HFFc6 (cell line): Measurements from ENCODE around the gene SH2B3. TPM values are rescaled to one million over a fixed set of nuclear protein-coding genes. Genes with fewer than 3 reads are reported as not detected.
A peak's percentile ranks its signal among the peaks of the same experiment; 100 is the strongest.
"Not testable (repeated sequence)": the region's sequence is repeated elsewhere in the genome, so short reads cannot be mapped to it uniquely, and the experiment has no call there.

Experiments used
- DNase-seq: peaks from one replicate; pipeline ENCODE4 v3.0.0-alpha.2; 2018
- H3K27ac Mint-ChIP-seq: 2 replicates; pipeline ENCODE4 v1.8.0; 2020; ENCODE audit warnings: mild to moderate bottlenecking, mixed read lengths
- H3K27me3 Mint-ChIP-seq: 2 replicates; pipeline ENCODE4 v1.8.0; 2021; ENCODE audit warnings: mild to moderate bottlenecking, moderate library complexity, mixed read lengths; ENCODE audit not compliant: insufficient read depth
- H3K36me3 Mint-ChIP-seq: 2 replicates; pipeline ENCODE4 v1.8.0; 2021; ENCODE audit warnings: low read depth, mixed read lengths
- H3K4me1 Mint-ChIP-seq: 2 replicates; pipeline ENCODE4 v1.8.0; 2020; ENCODE audit warnings: low read depth, mixed read lengths
- H3K4me3 Mint-ChIP-seq: 2 replicates; pipeline ENCODE4 v1.8.0; 2020; ENCODE audit warnings: mild to moderate bottlenecking, moderate library complexity, mixed read lengths
- H3K9me3 Mint-ChIP-seq: 2 replicates; pipeline ENCODE4 v1.8.0; 2020; ENCODE audit warnings: mild to moderate bottlenecking, mixed read lengths
- total RNA-seq, 6 experiments: library from RNA; stranded (reverse); fragmentation: NEBNext Ultra II Directional; extraction: Animal tissue kit (Norgen Biotek cat#: 25700); gene quantifications; 2 replicates in 1 of 6; 3 replicates in 5 of 6; pipeline ENCODE4 v1.2.3, GENCODE V29; 2021
- TF ChIP-seq, protein P1 (sequence below): fragments of 200-600 bp; sonication (generic); IDR thresholded peaks from 2 replicates; pipeline ENCODE4 v1.5.0; 2021; ENCODE audit warnings: antibody characterized with exemption, mild to moderate bottlenecking

Gene SH2B3
- total RNA-seq, 6 experiments from 2014 or later: 54.0 to 80.3 (median 69.8) TPM

DNA sequence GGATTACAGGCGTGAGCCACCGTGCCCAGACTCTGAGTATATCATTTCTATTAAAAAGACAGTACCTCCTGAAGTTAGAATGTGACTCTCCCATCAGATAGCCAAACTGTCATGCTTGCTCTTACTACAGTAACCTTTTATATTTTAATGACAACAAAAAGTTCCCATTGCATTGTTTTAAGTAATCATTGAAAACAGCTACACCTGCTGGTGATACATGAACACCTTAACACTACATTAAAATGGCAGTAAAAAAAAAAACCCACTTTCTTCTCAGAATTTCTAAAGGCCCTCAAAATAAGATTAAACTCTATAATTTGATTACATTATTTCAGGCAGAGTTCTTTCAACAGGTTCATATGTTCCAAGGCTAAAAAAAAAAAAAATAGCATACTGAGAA, 76.7 kb downstream of the SH2B3 start:
- Mint-ChIP-seq H3K4me3 (no peak overlapping the region), H3K27me3 (no peaks in the 10 kb centered on the region), H3K4me1 (no peaks in the 10 kb centered on the region; the same call in 1 of the 2 replicates), H3K9me3 (no peaks in the 10 kb centered on the region), H3K36me3 (peaks cover 30% of the 10 kb centered on the region), H3K27ac (no peak overlapping the region; the same call in 1 of the 2 replicates)
- TF ChIP-seq, protein P1, sequence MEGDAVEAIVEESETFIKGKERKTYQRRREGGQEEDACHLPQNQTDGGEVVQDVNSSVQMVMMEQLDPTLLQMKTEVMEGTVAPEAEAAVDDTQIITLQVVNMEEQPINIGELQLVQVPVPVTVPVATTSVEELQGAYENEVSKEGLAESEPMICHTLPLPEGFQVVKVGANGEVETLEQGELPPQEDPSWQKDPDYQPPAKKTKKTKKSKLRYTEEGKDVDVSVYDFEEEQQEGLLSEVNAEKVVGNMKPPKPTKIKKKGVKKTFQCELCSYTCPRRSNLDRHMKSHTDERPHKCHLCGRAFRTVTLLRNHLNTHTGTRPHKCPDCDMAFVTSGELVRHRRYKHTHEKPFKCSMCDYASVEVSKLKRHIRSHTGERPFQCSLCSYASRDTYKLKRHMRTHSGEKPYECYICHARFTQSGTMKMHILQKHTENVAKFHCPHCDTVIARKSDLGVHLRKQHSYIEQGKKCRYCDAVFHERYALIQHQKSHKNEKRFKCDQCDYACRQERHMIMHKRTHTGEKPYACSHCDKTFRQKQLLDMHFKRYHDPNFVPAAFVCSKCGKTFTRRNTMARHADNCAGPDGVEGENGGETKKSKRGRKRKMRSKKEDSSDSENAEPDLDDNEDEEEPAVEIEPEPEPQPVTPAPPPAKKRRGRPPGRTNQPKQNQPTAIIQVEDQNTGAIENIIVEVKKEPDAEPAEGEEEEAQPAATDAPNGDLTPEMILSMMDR: peak; percentile 67
- DNase-seq: no peak

DNA sequence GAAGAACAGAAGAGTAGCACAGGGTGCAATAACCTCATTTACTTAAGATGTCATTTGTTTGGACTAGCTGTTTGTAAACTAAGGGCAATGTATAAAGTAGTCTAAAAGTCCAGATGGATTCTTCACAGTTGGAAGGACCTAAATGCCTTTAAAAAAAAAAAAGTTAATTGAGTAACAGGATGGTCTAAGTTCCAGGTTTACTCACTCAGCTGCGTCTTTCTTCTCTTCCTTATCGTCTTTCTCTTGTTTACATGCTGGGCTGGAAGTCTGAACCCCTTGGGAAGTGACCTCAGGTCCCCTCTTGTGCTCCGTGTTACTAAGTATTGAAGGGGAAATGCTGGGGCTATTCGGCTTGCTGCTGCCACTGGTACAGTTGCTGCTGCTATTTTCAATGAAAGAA, 82.5 kb downstream of the SH2B3 start:
- TF ChIP-seq, protein P1: no peak
- no peak for DNase-seq
- Mint-ChIP-seq H3K4me1 (peaks cover 32% of the 10 kb centered on the region), H3K36me3 (peaks cover 53% of the 10 kb centered on the region), H3K4me3 (no peak overlapping the region), H3K27ac (peak overlapping the region; percentile 65), H3K27me3 (peaks cover 2% of the 10 kb centered on the region), H3K9me3 (no peaks in the 10 kb centered on the region)

DNA sequence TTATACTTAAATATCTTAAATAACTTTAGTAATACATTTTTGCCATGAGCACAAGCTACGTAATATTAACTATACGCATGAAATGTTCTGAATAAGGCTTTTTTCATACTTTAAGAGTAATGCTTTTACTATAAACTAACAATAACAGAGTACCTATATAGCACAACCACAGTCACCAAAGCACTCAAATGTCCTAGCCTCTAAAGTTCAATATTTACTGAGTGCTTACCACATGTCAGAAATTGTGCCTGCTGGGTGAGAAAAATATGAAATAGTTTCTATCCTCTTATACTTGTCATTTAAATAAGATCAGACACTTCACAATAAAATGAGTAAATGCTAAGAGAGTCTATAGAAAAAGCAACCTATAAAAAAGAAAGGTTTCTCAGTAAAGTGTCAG, 83.1 kb downstream of the SH2B3 start:
- Mint-ChIP-seq H3K9me3 (no peaks in the 10 kb centered on the region), H3K4me3 (no peak overlapping the region), H3K4me1 (peaks cover 35% of the 10 kb centered on the region), H3K27ac (no peak overlapping the region), H3K36me3 (peaks cover 56% of the 10 kb centered on the region), H3K27me3 (peaks cover 2% of the 10 kb centered on the region)
- DNase-seq: no peak
- TF ChIP-seq, protein P1: no peak

DNA sequence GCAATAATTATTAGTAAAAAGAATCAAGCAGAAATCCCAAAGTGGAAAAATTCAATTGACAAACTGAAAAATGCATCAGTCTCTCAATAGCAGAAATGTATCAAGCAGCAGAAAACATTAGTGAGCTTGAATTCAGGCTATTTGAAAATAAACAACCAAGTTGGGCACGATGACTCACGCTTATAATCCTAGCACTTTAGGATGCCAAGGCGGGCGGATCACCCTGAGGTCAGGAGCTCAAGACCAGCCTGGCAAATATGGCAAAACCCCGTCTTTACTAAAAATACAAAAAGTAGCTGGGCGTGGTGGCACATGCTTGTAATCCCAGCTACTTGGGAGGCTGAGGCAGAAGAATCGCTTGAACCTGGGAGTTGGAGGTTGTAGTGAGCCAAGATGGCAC, 87.3 kb downstream of the SH2B3 start:
- not testable (repeated sequence) for H3K4me3 Mint-ChIP-seq, H3K9me3 Mint-ChIP-seq, H3K27me3 Mint-ChIP-seq
- peak overlapping the region; percentile 69 for H3K27ac Mint-ChIP-seq
- DNase-seq: peak; percentile 48
- peaks cover 33% of the 10 kb centered on the region for H3K4me1 Mint-ChIP-seq
- H3K36me3 Mint-ChIP-seq: peaks cover 63% of the 10 kb centered on the region

DNA sequence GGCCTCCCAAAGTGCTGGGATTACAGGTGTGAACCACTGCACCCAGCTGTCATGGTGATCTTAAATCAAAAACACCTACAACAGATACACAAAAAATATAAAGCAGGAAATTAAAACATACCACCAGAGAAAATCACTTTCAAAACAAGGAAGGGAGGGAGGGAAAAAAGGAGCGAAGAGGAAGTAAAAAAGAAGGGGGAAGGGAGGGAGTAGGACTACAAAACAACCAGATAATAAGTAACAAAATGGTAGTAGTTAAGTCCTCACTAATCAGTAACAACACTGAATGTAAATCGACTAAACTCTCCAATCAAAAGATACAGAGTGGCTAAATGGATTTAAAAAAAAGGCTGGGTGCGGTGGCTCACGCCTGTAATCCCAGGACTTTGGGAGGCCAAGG, 89.0 kb downstream of the SH2B3 start:
- DNase-seq: no peak
- Mint-ChIP-seq H3K27me3 (peaks cover 2% of the 10 kb centered on the region), H3K4me3 (no peak overlapping the region), H3K27ac (peak overlapping the region; percentile 32; the same call in 1 of the 2 replicates), H3K4me1 (peaks cover 30% of the 10 kb centered on the region), H3K9me3 (no peaks in the 10 kb centered on the region), H3K36me3 (peaks cover 69% of the 10 kb centered on the region)
- TF ChIP-seq, protein P1: no peak

Other genes starting within 250 kb of the SH2B3 start
- 10 to 100 TPM; 11.5 to 15.0 (median 14.0) TPM for gene PHETA1, start 36.8 kb upstream of the SH2B3 start, total RNA-seq
- 100 to 1,000 TPM in 1 of 6 experiments, 10 to 100 TPM in 5; 80.7 to 110 (median 91.9) TPM for gene ATXN2, start 193.4 kb downstream of the SH2B3 start, total RNA-seq